ENCODE results near the gene TMEM255A. TPM values are rescaled to one million over a fixed set of nuclear protein-coding genes. Genes with fewer than 3 reads are reported as not detected.

TMEM255A gene
- total and polyA plus RNA-seq, 2 experiments from 2014 or later = 0.21 to 0.28 TPM

DNA sequence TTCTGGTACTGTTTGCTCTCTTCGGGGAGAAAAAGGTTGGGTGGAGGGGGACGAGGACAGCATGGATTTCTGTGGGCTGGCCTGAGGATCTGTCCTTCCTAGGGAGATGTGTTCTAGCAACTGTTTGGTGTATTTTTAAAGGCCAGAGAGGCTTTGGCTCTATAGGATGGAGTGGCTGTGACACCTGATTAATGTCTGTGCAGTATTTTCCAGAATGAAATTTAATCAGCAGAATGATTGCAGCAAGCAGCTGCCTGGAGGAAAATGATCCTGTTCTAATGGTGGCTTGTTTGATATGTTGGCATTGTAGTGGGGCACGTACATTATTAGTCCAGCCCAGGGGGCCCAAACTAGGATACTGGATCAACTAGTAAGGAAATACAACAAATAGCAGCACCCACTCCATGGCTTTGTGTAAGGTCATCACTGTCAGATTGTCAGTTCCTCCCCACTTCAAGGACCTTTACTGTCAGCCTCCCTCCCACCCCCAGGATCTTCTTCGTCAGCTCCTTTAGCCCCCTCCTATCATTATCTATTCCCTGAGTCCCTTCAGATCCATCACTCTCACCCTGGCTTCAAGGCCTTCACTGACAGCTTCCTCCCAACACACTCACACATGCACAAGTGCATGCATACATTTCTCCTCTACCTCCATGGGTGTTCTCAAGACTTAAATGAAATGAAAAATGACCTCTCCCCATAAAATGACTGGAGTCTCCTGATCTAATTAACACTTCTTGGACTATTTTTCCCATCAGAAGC, 10.4 kb upstream of the TMEM255A start:
- H3K4me2 ChIP-seq = no peak overlapping the region
- no peak overlapping the region for H3K27ac ChIP-seq (ENCODE audit: low read depth)
- Mint-ChIP-seq H3K27ac (no peak overlapping the region), H3K27me3 (ENCODE audit: insufficient read depth, low read depth, poor library complexity) (peaks cover 8% of the 10 kb centered on the region), H3K4me3 (no peak overlapping the region), H3K9me3 (no peaks in the 10 kb centered on the region), H3K4me1 (no peaks in the 10 kb centered on the region), H3K36me3 (ENCODE audit: low read depth) (no peaks in the 10 kb centered on the region)
- H3K9me2 ChIP-seq (ENCODE audit: insufficient read depth) = no peaks in the 10 kb centered on the region
- H3K4me1 ChIP-seq (ENCODE audit: insufficient read depth) = no peaks in the 10 kb centered on the region
- H3K4me3 ChIP-seq = no peak overlapping the region
- H3K36me3 ChIP-seq (ENCODE audit: insufficient read depth) = no peaks in the 10 kb centered on the region
- no peaks in the 10 kb centered on the region for H3F3A ChIP-seq (replicated peaks; ENCODE audit: low read depth)
- no peak overlapping the region for H2AFZ ChIP-seq
- 0 out of 2 replicates have a peak, but pooled peaks cover 5% of the 10 kb centered on the region for H3K27me3 ChIP-seq (ENCODE audit: insufficient read depth)
- H4K20me1 ChIP-seq (replicated peaks; ENCODE audit: insufficient read depth) = no peaks in the 10 kb centered on the region
- DNase-seq (ENCODE audit: low spot score) (no peak), ATAC-seq (no peak)
- H3K79me2 ChIP-seq (replicated peaks; ENCODE audit: insufficient read depth) = no peaks in the 10 kb centered on the region
- TF ChIP-seq POLR2AphosphoS5 (IDR thresholded peaks at IDR 0.05; ENCODE audit: low read depth) = no peak
- no peak for TF ChIP-seq EZH2 (IDR thresholded peaks at IDR 0.05; ENCODE audit: low read depth, unreplicated experiment)
- TF ChIP-seq ZNF114 (CRISPR knock-in tag; IDR thresholded peaks at IDR 0.05) = no peak
- TF ChIP-seq CREB1 (CRISPR knock-in tag; IDR thresholded peaks at IDR 0.05; ENCODE audit: low read depth) = no peak
- no peak for TF ChIP-seq ZNF331 (CRISPR knock-in tag; IDR thresholded peaks at IDR 0.05; ENCODE audit: low read depth)
- TF ChIP-seq, protein P1, sequence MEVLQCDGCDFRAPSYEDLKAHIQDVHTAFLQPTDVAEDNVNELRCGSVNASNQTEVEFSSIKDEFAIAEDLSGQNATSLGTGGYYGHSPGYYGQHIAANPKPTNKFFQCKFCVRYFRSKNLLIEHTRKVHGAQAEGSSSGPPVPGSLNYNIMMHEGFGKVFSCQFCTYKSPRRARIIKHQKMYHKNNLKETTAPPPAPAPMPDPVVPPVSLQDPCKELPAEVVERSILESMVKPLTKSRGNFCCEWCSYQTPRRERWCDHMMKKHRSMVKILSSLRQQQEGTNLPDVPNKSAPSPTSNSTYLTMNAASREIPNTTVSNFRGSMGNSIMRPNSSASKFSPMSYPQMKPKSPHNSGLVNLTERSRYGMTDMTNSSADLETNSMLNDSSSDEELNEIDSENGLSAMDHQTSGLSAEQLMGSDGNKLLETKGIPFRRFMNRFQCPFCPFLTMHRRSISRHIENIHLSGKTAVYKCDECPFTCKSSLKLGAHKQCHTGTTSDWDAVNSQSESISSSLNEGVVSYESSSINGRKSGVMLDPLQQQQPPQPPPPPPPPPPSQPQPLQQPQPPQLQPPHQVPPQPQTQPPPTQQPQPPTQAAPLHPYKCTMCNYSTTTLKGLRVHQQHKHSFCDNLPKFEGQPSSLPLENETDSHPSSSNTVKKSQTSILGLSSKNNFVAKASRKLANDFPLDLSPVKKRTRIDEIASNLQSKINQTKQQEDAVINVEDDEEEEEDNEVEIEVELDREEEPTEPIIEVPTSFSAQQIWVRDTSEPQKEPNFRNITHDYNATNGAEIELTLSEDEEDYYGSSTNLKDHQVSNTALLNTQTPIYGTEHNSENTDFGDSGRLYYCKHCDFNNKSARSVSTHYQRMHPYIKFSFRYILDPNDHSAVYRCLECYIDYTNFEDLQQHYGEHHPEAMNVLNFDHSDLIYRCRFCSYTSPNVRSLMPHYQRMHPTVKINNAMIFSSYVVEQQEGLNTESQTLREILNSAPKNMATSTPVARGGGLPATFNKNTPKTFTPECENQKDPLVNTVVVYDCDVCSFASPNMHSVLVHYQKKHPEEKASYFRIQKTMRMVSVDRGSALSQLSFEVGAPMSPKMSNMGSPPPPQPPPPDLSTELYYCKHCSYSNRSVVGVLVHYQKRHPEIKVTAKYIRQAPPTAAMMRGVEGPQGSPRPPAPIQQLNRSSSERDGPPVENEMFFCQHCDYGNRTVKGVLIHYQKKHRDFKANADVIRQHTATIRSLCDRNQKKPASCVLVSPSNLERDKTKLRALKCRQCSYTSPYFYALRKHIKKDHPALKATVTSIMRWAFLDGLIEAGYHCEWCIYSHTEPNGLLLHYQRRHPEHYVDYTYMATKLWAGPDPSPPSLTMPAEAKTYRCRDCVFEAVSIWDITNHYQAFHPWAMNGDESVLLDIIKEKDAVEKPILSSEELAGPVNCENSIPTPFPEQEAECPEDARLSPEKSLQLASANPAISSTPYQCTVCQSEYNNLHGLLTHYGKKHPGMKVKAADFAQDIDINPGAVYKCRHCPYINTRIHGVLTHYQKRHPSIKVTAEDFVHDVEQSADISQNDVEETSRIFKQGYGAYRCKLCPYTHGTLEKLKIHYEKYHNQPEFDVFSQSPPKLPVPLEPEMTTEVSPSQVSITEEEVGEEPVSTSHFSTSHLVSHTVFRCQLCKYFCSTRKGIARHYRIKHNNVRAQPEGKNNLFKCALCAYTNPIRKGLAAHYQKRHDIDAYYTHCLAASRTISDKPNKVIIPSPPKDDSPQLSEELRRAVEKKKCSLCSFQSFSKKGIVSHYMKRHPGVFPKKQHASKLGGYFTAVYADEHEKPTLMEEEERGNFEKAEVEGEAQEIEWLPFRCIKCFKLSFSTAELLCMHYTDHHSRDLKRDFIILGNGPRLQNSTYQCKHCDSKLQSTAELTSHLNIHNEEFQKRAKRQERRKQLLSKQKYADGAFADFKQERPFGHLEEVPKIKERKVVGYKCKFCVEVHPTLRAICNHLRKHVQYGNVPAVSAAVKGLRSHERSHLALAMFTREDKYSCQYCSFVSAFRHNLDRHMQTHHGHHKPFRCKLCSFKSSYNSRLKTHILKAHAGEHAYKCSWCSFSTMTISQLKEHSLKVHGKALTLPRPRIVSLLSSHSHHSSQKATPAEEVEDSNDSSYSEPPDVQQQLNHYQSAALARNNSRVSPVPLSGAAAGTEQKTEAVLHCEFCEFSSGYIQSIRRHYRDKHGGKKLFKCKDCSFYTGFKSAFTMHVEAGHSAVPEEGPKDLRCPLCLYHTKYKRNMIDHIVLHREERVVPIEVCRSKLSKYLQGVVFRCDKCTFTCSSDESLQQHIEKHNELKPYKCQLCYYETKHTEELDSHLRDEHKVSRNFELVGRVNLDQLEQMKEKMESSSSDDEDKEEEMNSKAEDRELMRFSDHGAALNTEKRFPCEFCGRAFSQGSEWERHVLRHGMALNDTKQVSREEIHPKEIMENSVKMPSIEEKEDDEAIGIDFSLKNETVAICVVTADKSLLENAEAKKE (CRISPR knock-in tag; IDR thresholded peaks at IDR 0.05) = no peak
- TF ChIP-seq, protein P2, sequence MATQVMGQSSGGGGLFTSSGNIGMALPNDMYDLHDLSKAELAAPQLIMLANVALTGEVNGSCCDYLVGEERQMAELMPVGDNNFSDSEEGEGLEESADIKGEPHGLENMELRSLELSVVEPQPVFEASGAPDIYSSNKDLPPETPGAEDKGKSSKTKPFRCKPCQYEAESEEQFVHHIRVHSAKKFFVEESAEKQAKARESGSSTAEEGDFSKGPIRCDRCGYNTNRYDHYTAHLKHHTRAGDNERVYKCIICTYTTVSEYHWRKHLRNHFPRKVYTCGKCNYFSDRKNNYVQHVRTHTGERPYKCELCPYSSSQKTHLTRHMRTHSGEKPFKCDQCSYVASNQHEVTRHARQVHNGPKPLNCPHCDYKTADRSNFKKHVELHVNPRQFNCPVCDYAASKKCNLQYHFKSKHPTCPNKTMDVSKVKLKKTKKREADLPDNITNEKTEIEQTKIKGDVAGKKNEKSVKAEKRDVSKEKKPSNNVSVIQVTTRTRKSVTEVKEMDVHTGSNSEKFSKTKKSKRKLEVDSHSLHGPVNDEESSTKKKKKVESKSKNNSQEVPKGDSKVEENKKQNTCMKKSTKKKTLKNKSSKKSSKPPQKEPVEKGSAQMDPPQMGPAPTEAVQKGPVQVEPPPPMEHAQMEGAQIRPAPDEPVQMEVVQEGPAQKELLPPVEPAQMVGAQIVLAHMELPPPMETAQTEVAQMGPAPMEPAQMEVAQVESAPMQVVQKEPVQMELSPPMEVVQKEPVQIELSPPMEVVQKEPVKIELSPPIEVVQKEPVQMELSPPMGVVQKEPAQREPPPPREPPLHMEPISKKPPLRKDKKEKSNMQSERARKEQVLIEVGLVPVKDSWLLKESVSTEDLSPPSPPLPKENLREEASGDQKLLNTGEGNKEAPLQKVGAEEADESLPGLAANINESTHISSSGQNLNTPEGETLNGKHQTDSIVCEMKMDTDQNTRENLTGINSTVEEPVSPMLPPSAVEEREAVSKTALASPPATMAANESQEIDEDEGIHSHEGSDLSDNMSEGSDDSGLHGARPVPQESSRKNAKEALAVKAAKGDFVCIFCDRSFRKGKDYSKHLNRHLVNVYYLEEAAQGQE (IDR thresholded peaks at IDR 0.05; ENCODE audit: unreplicated experiment) = no peak
- TF ChIP-seq, protein P3, sequence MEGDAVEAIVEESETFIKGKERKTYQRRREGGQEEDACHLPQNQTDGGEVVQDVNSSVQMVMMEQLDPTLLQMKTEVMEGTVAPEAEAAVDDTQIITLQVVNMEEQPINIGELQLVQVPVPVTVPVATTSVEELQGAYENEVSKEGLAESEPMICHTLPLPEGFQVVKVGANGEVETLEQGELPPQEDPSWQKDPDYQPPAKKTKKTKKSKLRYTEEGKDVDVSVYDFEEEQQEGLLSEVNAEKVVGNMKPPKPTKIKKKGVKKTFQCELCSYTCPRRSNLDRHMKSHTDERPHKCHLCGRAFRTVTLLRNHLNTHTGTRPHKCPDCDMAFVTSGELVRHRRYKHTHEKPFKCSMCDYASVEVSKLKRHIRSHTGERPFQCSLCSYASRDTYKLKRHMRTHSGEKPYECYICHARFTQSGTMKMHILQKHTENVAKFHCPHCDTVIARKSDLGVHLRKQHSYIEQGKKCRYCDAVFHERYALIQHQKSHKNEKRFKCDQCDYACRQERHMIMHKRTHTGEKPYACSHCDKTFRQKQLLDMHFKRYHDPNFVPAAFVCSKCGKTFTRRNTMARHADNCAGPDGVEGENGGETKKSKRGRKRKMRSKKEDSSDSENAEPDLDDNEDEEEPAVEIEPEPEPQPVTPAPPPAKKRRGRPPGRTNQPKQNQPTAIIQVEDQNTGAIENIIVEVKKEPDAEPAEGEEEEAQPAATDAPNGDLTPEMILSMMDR (conservative IDR thresholded peaks at IDR 0.05; ENCODE audit: low read depth in 2 of 2) = no peak
- no peak for TF ChIP-seq STAT1 (IDR thresholded peaks at IDR 0.05; ENCODE audit: unreplicated experiment)
- TF ChIP-seq NANOG (IDR thresholded peaks at IDR 0.05; ENCODE audit: borderline replicate concordance) = no peak
- TF ChIP-seq, protein P4, sequence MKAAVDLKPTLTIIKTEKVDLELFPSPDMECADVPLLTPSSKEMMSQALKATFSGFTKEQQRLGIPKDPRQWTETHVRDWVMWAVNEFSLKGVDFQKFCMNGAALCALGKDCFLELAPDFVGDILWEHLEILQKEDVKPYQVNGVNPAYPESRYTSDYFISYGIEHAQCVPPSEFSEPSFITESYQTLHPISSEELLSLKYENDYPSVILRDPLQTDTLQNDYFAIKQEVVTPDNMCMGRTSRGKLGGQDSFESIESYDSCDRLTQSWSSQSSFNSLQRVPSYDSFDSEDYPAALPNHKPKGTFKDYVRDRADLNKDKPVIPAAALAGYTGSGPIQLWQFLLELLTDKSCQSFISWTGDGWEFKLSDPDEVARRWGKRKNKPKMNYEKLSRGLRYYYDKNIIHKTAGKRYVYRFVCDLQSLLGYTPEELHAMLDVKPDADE (IDR thresholded peaks at IDR 0.05) = no peak
- no peak for TF ChIP-seq EZH2phosphoT487 (IDR thresholded peaks at IDR 0.05; ENCODE audit: unreplicated experiment)
- no peak for TF ChIP-seq JUNB (IDR thresholded peaks at IDR 0.05; ENCODE audit: unreplicated experiment)
